B cell (primary cell): ENCODE results near the gene STPG4. TPM values are rescaled to one million over a fixed set of nuclear protein-coding genes. Genes with fewer than 3 reads are reported as not detected.
A peak's percentile ranks its signal among the peaks of the same experiment; 100 is the strongest.
"Not testable (repeated sequence)": the region's sequence is repeated elsewhere in the genome, so short reads cannot be mapped to it uniquely, and the experiment has no call there.

Experiments used
- ATAC-seq: fragments of 200-7000 bp; cut with Tn5 transposase; one replicate; pipeline ENCODE4 v1.10.0; 2021; ENCODE audit warnings: low read depth, mild to moderate bottlenecking, moderate number of reproducible peaks, moderate library complexity
- CTCF ChIA-PET: fragments of 350-600 bp; sonication (Branson Sonifier 250); formaldehyde crosslinking; loops from one replicate; lab custom pipeline; 2021; ENCODE audit warnings: antibody characterized with exemption, inconsistent platforms; lab: Charles Lee
- POLR2A ChIA-PET: fragments of 350-600 bp; sonication (Branson Sonifier 250); formaldehyde crosslinking; loops from one replicate; lab custom pipeline; 2021; ENCODE audit warnings: antibody characterized with exemption; lab: Charles Lee
- DNase-seq: peaks from one replicate; pipeline ENCODE4 v3.0.0; 2013
- H2AFZ ChIP-seq: 2 replicates; pipeline ENCODE4 v1.6.1; 2012; ENCODE audit warnings: mild to moderate bottlenecking, low read depth, low read length; ENCODE audit not compliant: insufficient read depth, poor library complexity, severe bottlenecking
- H3K27ac ChIP-seq, 2 donors: 1 replicate in 1 of 2; 2 replicates in 1 of 2; pipeline ENCODE4 v1.5.1; 2012 to 2013; ENCODE audit warnings: low read length in 2 of 2, mild to moderate bottlenecking in 2 of 2, moderate library complexity in 1 of 2
- H3K27me3 ChIP-seq, 4 experiments: fragments of 200-600 bp in 1 of 4; sonication (generic) in 1 of 4; replicated peaks in 1 of 4; 1 replicate in 2 of 4; 2 replicates in 2 of 4; pipeline versions ENCODE4 v1.6.1 to v1.7.0; 2013 to 2016; ENCODE audit warnings: low read length in 3 of 4, mild to moderate bottlenecking in 2 of 4, mixed read lengths in 1 of 4, moderate library complexity in 1 of 4; ENCODE audit not compliant: insufficient read depth in 4 of 4, control insufficient read depth in 3 of 4; ENCODE audit errors: control extremely low read depth in 1 of 4
- H3K36me3 ChIP-seq, 2 experiments: replicated peaks in 1 of 2; 1 replicate in 1 of 2; 2 replicates in 1 of 2; pipeline versions ENCODE4 v1.6.1 to v1.7.1; 2013; ENCODE audit warnings: low read length in 1 of 2; ENCODE audit not compliant: insufficient read depth in 2 of 2, control insufficient read depth in 1 of 2; ENCODE audit errors: control extremely low read depth in 1 of 2, extremely low read depth in 1 of 2
- H3K4me1 ChIP-seq, 2 donors: fragments of 200-600 bp in 1 of 2; sonication (generic) in 1 of 2; 1 replicate in 1 of 2; 2 replicates in 1 of 2; pipeline versions ENCODE4 v1.5.1 to v1.6.1; 2013 to 2017; ENCODE audit warnings: low read length in 2 of 2; ENCODE audit not compliant: control insufficient read depth in 2 of 2, insufficient read depth in 2 of 2
- H3K4me2 ChIP-seq: replicated peaks from 2 replicates; pipeline ENCODE3; 2012; ENCODE audit warnings: mild to moderate bottlenecking, low read depth, low read length; ENCODE audit not compliant: poor library complexity, severe bottlenecking
- H3K4me3 ChIP-seq, 5 experiments: fragments of 200-600 bp in 1 of 5; sonication (generic) in 1 of 5; 1 replicate in 3 of 5; 2 replicates in 2 of 5; pipeline versions ENCODE4 v1.5.1 to v1.7.0; 2011 to 2016; ENCODE audit warnings: low read length in 4 of 5, mild to moderate bottlenecking in 4 of 5, low read depth in 2 of 5, control low read depth in 1 of 5, moderate library complexity in 1 of 5; ENCODE audit not compliant: insufficient read depth in 1 of 5; ENCODE audit errors: control extremely low read depth in 1 of 5, extremely low read depth in 1 of 5
- H3K79me2 ChIP-seq: fragments of 200-600 bp; sonication (generic); one replicate; pipeline ENCODE4 v1.6.0; 2016; ENCODE audit warnings: low read length; ENCODE audit not compliant: control insufficient read depth, insufficient read depth
- H3K9ac ChIP-seq: fragments of 200-600 bp; sonication (generic); 2 replicates; pipeline ENCODE4 v1.6.1; 2017; ENCODE audit warnings: mild to moderate bottlenecking, low read length, moderate library complexity
- H3K9me3 ChIP-seq, 3 donors: one replicate each; pipeline versions ENCODE4 v1.6.1 to v1.7.1; 2013; ENCODE audit warnings: low read length in 2 of 3; ENCODE audit not compliant: control insufficient read depth in 2 of 3, insufficient read depth in 1 of 3; ENCODE audit errors: control extremely low read depth in 1 of 3
- H4K20me1 ChIP-seq: 2 replicates; pipeline ENCODE4 v1.6.0; 2012; ENCODE audit warnings: mild to moderate bottlenecking, low read length; ENCODE audit not compliant: insufficient read depth, control insufficient read depth, poor library complexity, severe bottlenecking
- H3K27ac Mint-ChIP-seq: one replicate; pipeline ENCODE4 v1.8.0; 2021; ENCODE audit warnings: mixed read lengths
- H3K27me3 Mint-ChIP-seq: one replicate; pipeline ENCODE4 v1.8.0; 2021; ENCODE audit warnings: mixed read lengths
- H3K4me1 Mint-ChIP-seq: one replicate; pipeline ENCODE4 v1.8.0; 2021; ENCODE audit warnings: mixed read lengths
- H3K4me3 Mint-ChIP-seq: one replicate; pipeline ENCODE4 v1.8.0; 2021; ENCODE audit warnings: mixed read lengths
- H3K9me3 Mint-ChIP-seq: one replicate; pipeline ENCODE4 v1.8.0; 2022; ENCODE audit warnings: mixed read lengths; ENCODE audit not compliant: insufficient read depth
- EZH2 ChIP-seq: IDR thresholded peaks from 2 replicates; pipeline ENCODE4 v1.6.1; 2012; ENCODE audit warnings: borderline replicate concordance, low read depth, mild to moderate bottlenecking, moderate library complexity, low read length; ENCODE audit not compliant: insufficient read depth, poor library complexity, severe bottlenecking
- WGBS: methylation state at CpG from one replicate; pipeline ENCODE4 v1.1.5; 2013; ENCODE audit warnings: missing lambda C conversion rate; ENCODE audit not compliant: insufficient coverage; 5-methylcytosine and 5-hydroxymethylcytosine counted together
- intact Hi-C: fragments of 100-400 bp; cut with micrococcal nuclease; formaldehyde crosslinking; loops from one replicate; pipeline ENCODE4 v1.10.0; 2022
- polyA plus RNA-seq: library from polyadenylated mRNA; depleted of rRNA; stranded (reverse); fragments of >200 nt; gene quantifications from 2 replicates; pipeline ENCODE4 v1.2.3, GENCODE V29; 2012
- total RNA-seq, 2 donors: library from RNA; stranded (reverse); fragments of 120-200 nt in 1 of 2; gene quantifications; 1 replicate in 1 of 2; 2 replicates in 1 of 2; pipeline versions ENCODE4 v1.2.3 to v1.2.4, GENCODE V29; 2013 to 2022
- TF ChIP-seq, protein P1 (sequence below): fragments of 200-600 bp; IDR thresholded peaks from one replicate; pipeline ENCODE4 v1.8.0; 2022; ENCODE audit warnings: antibody characterized with exemption, mild to moderate bottlenecking

Gene STPG4
- total and polyA plus RNA-seq, 2 donors (not counting 1 experiment from before 2014, with no cell fraction given) = 0.31 to 0.79 TPM

DNA sequence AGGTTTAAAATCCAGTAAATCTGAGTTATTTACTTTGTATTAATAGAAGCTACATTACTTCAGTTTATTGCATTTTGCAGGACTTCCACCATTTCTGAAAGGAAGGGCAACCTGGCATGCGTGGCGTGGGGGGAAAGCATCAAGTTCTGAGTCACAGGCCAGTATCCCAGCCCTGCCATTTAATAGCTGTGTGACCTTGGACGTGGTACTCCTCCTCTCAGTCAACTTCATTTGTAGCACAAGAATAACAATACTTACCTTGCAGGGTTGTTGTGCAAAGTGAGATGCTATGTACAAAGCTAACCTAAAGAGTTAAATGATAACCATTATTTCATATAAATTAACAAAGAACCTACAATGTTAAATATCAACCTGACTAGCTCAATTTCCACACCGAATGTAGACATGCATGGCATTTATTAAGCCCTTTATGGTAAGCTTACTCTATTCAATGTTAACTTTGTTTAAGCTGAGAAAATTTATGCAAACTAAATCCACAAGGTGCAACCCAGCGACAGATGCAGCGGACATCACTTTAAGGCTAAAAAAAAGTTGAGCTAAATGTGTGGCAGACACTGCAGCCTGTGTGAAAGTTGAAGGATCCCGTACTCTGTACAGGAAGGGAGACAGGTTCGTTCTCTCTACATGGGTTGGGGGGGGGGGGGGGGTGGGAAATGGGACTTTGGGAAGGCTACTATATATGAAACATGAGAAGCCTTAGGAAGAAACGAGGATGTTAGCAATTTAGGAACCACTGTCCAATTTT, 17.2 kb upstream of the STPG4 start:
- Mint-ChIP-seq H3K4me1 (peaks cover 71% of the 10 kb centered on the region), H3K27me3 (no peaks in the 10 kb centered on the region), H3K27ac (peak overlapping the region; percentile 41), H3K9me3 (no peaks in the 10 kb centered on the region), H3K4me3 (peak overlapping the region; percentile 68)
- ChIA-PET CTCF (interaction anchor here (0.6 to 4.0 kb wide), 5 partner anchors 9 to 253 kb away, joined by 3 to 9 read pairs (median 3); no protein-coding TSS in a partner anchor), POLR2A (interaction anchor here (0.6 kb wide), 1 partner anchor 138 kb away, joined by 3 read pairs; no protein-coding TSS in a partner anchor)
- intact Hi-C loops = no loop called here
- peaks cover 57% of the 10 kb centered on the region for H4K20me1 ChIP-seq
- H3K9me3 ChIP-seq = no peaks in the 10 kb centered on the region
- no peak overlapping the region for H3K27ac ChIP-seq
- peaks cover 37 to 49% of the 10 kb centered on the region in 2 donors for H3K4me1 ChIP-seq
- peaks cover 0 to 28% of the 10 kb centered on the region in 2 experiments for H3K36me3 ChIP-seq
- H3K4me2 ChIP-seq = peak overlapping the region; percentile 96
- DNase-seq (no peak), ATAC-seq (no peak)
- peak overlapping the region in 1 of 5 experiments; percentile 15 for H3K4me3 ChIP-seq
- peak overlapping the region; percentile 99 for H3K9ac ChIP-seq
- H2AFZ ChIP-seq = no peak overlapping the region
- peaks cover 87% of the 10 kb centered on the region for H3K79me2 ChIP-seq
- 18% methylated on average over 2 of the region's 9 CpGs for WGBS
- H3K27me3 ChIP-seq = no peaks in the 10 kb centered on the region
- TF ChIP-seq EZH2 = no peak
- TF ChIP-seq, protein P1, sequence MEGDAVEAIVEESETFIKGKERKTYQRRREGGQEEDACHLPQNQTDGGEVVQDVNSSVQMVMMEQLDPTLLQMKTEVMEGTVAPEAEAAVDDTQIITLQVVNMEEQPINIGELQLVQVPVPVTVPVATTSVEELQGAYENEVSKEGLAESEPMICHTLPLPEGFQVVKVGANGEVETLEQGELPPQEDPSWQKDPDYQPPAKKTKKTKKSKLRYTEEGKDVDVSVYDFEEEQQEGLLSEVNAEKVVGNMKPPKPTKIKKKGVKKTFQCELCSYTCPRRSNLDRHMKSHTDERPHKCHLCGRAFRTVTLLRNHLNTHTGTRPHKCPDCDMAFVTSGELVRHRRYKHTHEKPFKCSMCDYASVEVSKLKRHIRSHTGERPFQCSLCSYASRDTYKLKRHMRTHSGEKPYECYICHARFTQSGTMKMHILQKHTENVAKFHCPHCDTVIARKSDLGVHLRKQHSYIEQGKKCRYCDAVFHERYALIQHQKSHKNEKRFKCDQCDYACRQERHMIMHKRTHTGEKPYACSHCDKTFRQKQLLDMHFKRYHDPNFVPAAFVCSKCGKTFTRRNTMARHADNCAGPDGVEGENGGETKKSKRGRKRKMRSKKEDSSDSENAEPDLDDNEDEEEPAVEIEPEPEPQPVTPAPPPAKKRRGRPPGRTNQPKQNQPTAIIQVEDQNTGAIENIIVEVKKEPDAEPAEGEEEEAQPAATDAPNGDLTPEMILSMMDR = no peak

DNA sequence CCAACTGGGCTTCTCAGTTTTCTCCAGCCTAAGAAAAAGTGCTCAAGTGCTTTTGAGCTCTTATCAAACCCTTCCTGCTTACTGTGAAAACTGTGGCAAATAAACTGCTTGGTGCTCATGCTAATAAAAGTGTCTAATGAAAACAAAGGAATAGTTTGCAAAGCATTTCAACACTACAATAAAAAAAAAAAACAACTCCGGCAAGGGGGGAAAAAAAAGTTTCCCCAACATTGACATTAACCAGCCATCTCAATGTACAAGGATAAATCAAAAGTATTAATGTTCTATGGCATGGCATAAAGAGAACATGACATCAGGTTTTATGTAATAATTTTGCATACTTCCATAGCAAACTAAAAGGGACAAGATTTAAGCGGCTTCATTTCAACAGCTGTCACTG, 14.7 kb upstream of the STPG4 start:
- H3K27ac ChIP-seq = peak overlapping the region in 1 of 2 donors; percentile 45
- no peak overlapping the region for H3K4me3 ChIP-seq
- H2AFZ ChIP-seq = no peak overlapping the region
- no CpG with 5 or more reads among the region's 2 CpGs for WGBS
- Mint-ChIP-seq H3K27me3 (no peaks in the 10 kb centered on the region), H3K9me3 (no peaks in the 10 kb centered on the region), H3K4me1 (peaks cover 68% of the 10 kb centered on the region), H3K27ac (no peak overlapping the region), H3K4me3 (no peak overlapping the region)
- H3K9me3 ChIP-seq = no peaks in the 10 kb centered on the region
- ChIA-PET POLR2A (no interaction called here), CTCF (interaction anchor here (1.3 kb wide), 1 partner anchor 102 kb away, joined by 3 read pairs; no protein-coding TSS in a partner anchor)
- H3K4me2 ChIP-seq = no peak overlapping the region
- peaks cover 0 to 43% of the 10 kb centered on the region in 2 experiments for H3K36me3 ChIP-seq
- ATAC-seq (no peak), DNase-seq (no peak)
- H3K4me1 ChIP-seq = peaks cover 35 to 47% of the 10 kb centered on the region in 2 donors
- H3K79me2 ChIP-seq = peaks cover 99% of the 10 kb centered on the region
- H4K20me1 ChIP-seq = peaks cover 74% of the 10 kb centered on the region
- TF ChIP-seq, protein P1 = no peak
- TF ChIP-seq EZH2 = no peak
- intact Hi-C loops = no loop called here
- H3K27me3 ChIP-seq = no peaks in the 10 kb centered on the region
- no peak overlapping the region for H3K9ac ChIP-seq

DNA sequence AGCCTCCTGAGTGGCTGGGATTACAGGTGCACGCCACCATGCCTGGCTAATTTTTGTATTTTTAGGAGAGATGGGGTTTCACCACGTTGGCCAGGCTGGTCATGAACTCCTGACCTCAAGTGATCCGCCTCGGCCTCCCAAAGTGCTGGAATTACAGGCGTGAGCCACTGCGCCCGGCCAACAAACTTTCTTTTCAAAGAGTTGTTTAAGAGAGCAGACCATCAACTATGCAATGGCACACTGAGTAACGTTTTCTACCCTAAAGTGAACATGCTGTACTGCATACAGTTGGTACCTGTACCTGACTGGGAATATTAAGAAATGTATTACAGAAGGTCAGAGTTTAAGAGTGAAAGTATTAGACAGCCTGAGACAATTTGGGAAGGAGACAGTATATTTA, 13.8 kb upstream of the STPG4 start:
- H3K4me3 Mint-ChIP-seq, ATAC-seq, CTCF ChIA-PET, H2AFZ ChIP-seq, POLR2A ChIA-PET, DNase-seq, H3K4me2 ChIP-seq, H3K4me3 ChIP-seq, H3K27me3 ChIP-seq, H3K27ac ChIP-seq, H3K27me3 Mint-ChIP-seq, intact Hi-C loops, H3K9me3 Mint-ChIP-seq, H3K9ac ChIP-seq, H3K27ac Mint-ChIP-seq, H3K9me3 ChIP-seq: not testable (repeated sequence)
- WGBS = 90% methylated on average over 7 of the region's 8 CpGs
- Histone ChIP-seq H3K36me3 (peaks cover 0 to 49% of the 10 kb centered on the region in 2 experiments), H3K79me2 (peaks cover 98% of the 10 kb centered on the region), H3K4me1 (peaks cover 29 to 38% of the 10 kb centered on the region in 2 donors), H4K20me1 (peaks cover 77% of the 10 kb centered on the region)
- H3K4me1 Mint-ChIP-seq = peaks cover 65% of the 10 kb centered on the region
